DND-41 (cell line): Measurements from ENCODE around the gene CYP46A1.

Source experiments
- ATAC-seq: fragments of 200-7000 bp; cut with Tn5 transposase; 3 replicates; pipeline ENCODE4 v1.9.1; 2021; ENCODE audit warnings: low read depth; ENCODE audit not compliant: insufficient read depth
- DNase-seq: peaks from one replicate; pipeline ENCODE4 v3.0.0-alpha.2; 2020
- H2AFZ ChIP-seq: 2 replicates; pipeline ENCODE4 v1.6.0; 2012; ENCODE audit warnings: low read depth, low read length
- H3K27ac ChIP-seq: 2 replicates; pipeline ENCODE4 v1.5.1; 2012; ENCODE audit warnings: low read length, inconsistent platforms
- H3K27me3 ChIP-seq: fragments of 200-600 bp; sonication (generic); 2 replicates; pipeline ENCODE4 v1.6.0; 2012; ENCODE audit warnings: low read length, mild to moderate bottlenecking, inconsistent platforms; ENCODE audit not compliant: insufficient read depth, poor library complexity
- H3K36me3 ChIP-seq: 2 replicates; pipeline ENCODE4 v1.5.1; 2012; ENCODE audit warnings: low read length, inconsistent platforms; ENCODE audit not compliant: insufficient read depth
- H3K4me1 ChIP-seq: 2 replicates; pipeline ENCODE4 v1.5.1; 2012; ENCODE audit warnings: mild to moderate bottlenecking, low read length; ENCODE audit not compliant: insufficient read depth
- H3K4me2 ChIP-seq: 2 replicates; pipeline ENCODE4 v1.6.0; 2012; ENCODE audit warnings: mild to moderate bottlenecking, moderate library complexity, low read length, inconsistent platforms; ENCODE audit not compliant: insufficient read depth
- H3K4me3 ChIP-seq, 2 experiments: fragments of 200-600 bp in 1 of 2; shearing (Covaris generic) in 1 of 2; 2 replicates each; pipeline ENCODE4 v1.5.1; 2012 to 2016; ENCODE audit warnings: inconsistent platforms in 2 of 2, low read length in 2 of 2, mild to moderate bottlenecking in 2 of 2, low read depth in 1 of 2, moderate library complexity in 1 of 2
- H3K79me2 ChIP-seq: 2 replicates; pipeline ENCODE4 v1.6.0; 2012; ENCODE audit warnings: low read length, inconsistent platforms; ENCODE audit not compliant: insufficient read depth
- H3K9ac ChIP-seq: 2 replicates; pipeline ENCODE4 v1.6.0; 2012; ENCODE audit warnings: low read depth, mild to moderate bottlenecking, inconsistent platforms, low read length, moderate library complexity
- H3K9me3 ChIP-seq: 2 replicates; pipeline ENCODE4 v1.5.1; 2012; ENCODE audit warnings: low read length, moderate library complexity, mild to moderate bottlenecking, inconsistent platforms; ENCODE audit not compliant: insufficient read depth, severe bottlenecking
- H4K20me1 ChIP-seq: 2 replicates; pipeline ENCODE4 v1.6.0; 2012; ENCODE audit warnings: low read length; ENCODE audit not compliant: insufficient read depth
- CTCF ChIP-seq: IDR thresholded peaks from 2 replicates; pipeline ENCODE4 v1.5.1; 2012; ENCODE audit warnings: borderline replicate concordance, low read length, moderate library complexity, mild to moderate bottlenecking; ENCODE audit not compliant: poor library complexity, severe bottlenecking; ENCODE audit errors: extremely low read depth
- EZH2 ChIP-seq: IDR thresholded peaks from 3 replicates; pipeline ENCODE4 v1.6.1; 2012; ENCODE audit warnings: borderline replicate concordance, low read depth, mild to moderate bottlenecking, moderate library complexity, low read length, inconsistent platforms; ENCODE audit not compliant: severe bottlenecking

CYP46A1 gene

GRCh38 chr14:99763527-99764221 is 79.6 kb downstream of the CYP46A1 start:
- ATAC-seq (no peak), DNase-seq (no peak)
- H3K9ac ChIP-seq = no peak overlapping the region
- H3K36me3 ChIP-seq = no peaks in the 10 kb centered on the region
- no peak overlapping the region for H3K4me3 ChIP-seq
- H4K20me1 ChIP-seq = no peaks in the 10 kb centered on the region
- H3K79me2 ChIP-seq = no peaks in the 10 kb centered on the region
- TF ChIP-seq CTCF (no peak), EZH2 (no peak)
- peaks cover 23% of the 10 kb centered on the region for H3K27me3 ChIP-seq
- no peaks in the 10 kb centered on the region for H3K4me1 ChIP-seq
- H3K27ac ChIP-seq = no peak overlapping the region
- H2AFZ ChIP-seq = no peak overlapping the region
- H3K4me2 ChIP-seq = no peak overlapping the region
- H3K9me3 ChIP-seq = no peaks in the 10 kb centered on the region

GRCh38 chr14:99764222-99764706 is 80.2 kb downstream of the CYP46A1 start:
- H3K4me3 ChIP-seq = no peak overlapping the region
- H3K79me2 ChIP-seq = no peaks in the 10 kb centered on the region
- H3K36me3 ChIP-seq = no peaks in the 10 kb centered on the region
- H3K9ac ChIP-seq = no peak overlapping the region
- no peak overlapping the region for H3K4me2 ChIP-seq
- DNase-seq = no peak
- H3K27me3 ChIP-seq = peaks cover 23% of the 10 kb centered on the region
- H3K9me3 ChIP-seq = no peaks in the 10 kb centered on the region
- TF ChIP-seq EZH2 = no peak
- TF ChIP-seq CTCF = no peak
- no peaks in the 10 kb centered on the region for H4K20me1 ChIP-seq
- no peak for ATAC-seq
- no peak overlapping the region for H2AFZ ChIP-seq
- no peaks in the 10 kb centered on the region for H3K4me1 ChIP-seq
- no peak overlapping the region for H3K27ac ChIP-seq

GRCh38 chr14:99768381-99768780 is 84.3 kb downstream of the CYP46A1 start:
- H3K79me2 ChIP-seq = no peaks in the 10 kb centered on the region

More at GRCh38 chr14:99768381-99768780, 84.3 kb downstream of the CYP46A1 start:
- ATAC-seq (no peak), DNase-seq (no peak)
- Histone ChIP-seq H3K4me3 (no peak overlapping the region), H3K9ac (no peak overlapping the region), H3K27me3 (peaks cover 15% of the 10 kb centered on the region), H3K9me3 (no peaks in the 10 kb centered on the region), H4K20me1 (no peaks in the 10 kb centered on the region), H2AFZ (no peak overlapping the region), H3K27ac (no peak overlapping the region), H3K4me2 (no peak overlapping the region), H3K36me3 (no peaks in the 10 kb centered on the region), H3K4me1 (no peaks in the 10 kb centered on the region)
- no peak for TF ChIP-seq CTCF
- no peak for TF ChIP-seq EZH2
